SU-DHL-6 (cell line): ENCODE data around the gene CKMT2.

Experiments used
- CTCF ChIP-seq: fragments of 200-600 bp; sonication (generic); IDR thresholded peaks from one replicate; pipeline ENCODE4 v1.5.1; 2017; ENCODE audit warnings: antibody characterized with exemption, mild to moderate bottlenecking, low read length, moderate library complexity; ENCODE audit not compliant: insufficient read depth, poor library complexity, severe bottlenecking
- EZH2phosphoT487 ChIP-seq: fragments of 200-600 bp; sonication (generic), shearing (Covaris generic); conservative IDR thresholded peaks from 2 replicates; pipeline ENCODE4 v1.6.1; 2018; ENCODE audit warnings: mild to moderate bottlenecking, antibody characterized with exemption, low read length, moderate library complexity, mixed read lengths

GRCh38 chr5:81209869-81210493, 23.1 kb upstream of the CKMT2 start:
- TF ChIP-seq CTCF: no peak
- TF ChIP-seq EZH2phosphoT487: no peak
